ENCODE data around the gene CKAP4. TPM values are rescaled to one million over a fixed set of nuclear protein-coding genes. Genes with fewer than 3 reads are reported as not detected.

Gene CKAP4
- total RNA-seq, 1 experiment from 2014 or later, result 101 TPM

DNA sequence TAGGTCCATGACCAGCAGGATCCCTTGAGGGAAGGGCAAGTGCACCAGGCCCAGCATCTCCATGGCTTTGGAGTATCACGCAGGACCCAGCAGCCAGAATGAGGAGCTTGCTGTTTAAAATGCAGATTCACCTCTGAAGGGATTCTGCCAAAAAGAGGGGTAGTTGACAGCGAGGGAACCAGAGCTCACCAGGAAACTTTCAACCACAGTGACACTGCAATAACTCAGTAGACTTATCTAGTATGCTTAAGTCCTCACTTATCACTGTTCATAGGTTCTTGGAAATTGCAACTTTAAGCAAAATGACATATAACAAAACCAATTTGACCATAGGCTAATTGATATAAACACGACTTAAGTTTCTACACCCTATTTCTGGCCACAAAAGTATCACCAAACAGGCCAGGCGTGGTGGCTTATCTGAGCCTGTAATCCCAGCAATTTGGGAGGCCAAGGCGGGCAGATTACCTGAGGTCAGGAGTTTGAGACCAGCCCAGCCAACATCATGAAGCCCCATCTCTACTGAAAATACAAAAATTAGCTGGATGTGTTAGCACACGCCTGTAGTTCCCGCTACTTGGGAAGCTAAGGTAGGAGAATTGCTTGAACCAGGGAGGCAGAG lies 21.4 kb upstream of the CKAP4 start:
- intact Hi-C loops (cut with micrococcal nuclease), result no loop called here
- TF ChIP-seq, protein P1, sequence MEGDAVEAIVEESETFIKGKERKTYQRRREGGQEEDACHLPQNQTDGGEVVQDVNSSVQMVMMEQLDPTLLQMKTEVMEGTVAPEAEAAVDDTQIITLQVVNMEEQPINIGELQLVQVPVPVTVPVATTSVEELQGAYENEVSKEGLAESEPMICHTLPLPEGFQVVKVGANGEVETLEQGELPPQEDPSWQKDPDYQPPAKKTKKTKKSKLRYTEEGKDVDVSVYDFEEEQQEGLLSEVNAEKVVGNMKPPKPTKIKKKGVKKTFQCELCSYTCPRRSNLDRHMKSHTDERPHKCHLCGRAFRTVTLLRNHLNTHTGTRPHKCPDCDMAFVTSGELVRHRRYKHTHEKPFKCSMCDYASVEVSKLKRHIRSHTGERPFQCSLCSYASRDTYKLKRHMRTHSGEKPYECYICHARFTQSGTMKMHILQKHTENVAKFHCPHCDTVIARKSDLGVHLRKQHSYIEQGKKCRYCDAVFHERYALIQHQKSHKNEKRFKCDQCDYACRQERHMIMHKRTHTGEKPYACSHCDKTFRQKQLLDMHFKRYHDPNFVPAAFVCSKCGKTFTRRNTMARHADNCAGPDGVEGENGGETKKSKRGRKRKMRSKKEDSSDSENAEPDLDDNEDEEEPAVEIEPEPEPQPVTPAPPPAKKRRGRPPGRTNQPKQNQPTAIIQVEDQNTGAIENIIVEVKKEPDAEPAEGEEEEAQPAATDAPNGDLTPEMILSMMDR (IDR thresholded peaks at IDR 0.05; ENCODE audit: unreplicated experiment), result no peak
- no peaks in the 10 kb centered on the region for H3K27me3 Mint-ChIP-seq (ENCODE audit: insufficient read depth, unreplicated experiment)
- ChIA-PET CTCF (interaction anchor here (0.9 to 4.8 kb wide), 4 partner anchors 8 to 76 kb away, joined by 3 to 34 read pairs (median 4); no protein-coding TSS in a partner anchor), POLR2A (no interaction called here)
- no peak overlapping the region for H3K4me3 Mint-ChIP-seq (ENCODE audit: unreplicated experiment)
- H3K27ac Mint-ChIP-seq (ENCODE audit: low read depth, unreplicated experiment), result no peak overlapping the region
- no peaks in the 10 kb centered on the region for H3K36me3 Mint-ChIP-seq (ENCODE audit: insufficient read depth, unreplicated experiment)
- DNase-seq (ENCODE audit: unreplicated experiment), result no peak
- no peaks in the 10 kb centered on the region for H3K9me3 Mint-ChIP-seq (ENCODE audit: unreplicated experiment)
- no peaks in the 10 kb centered on the region for H3K4me1 Mint-ChIP-seq (ENCODE audit: insufficient read depth, unreplicated experiment)
- BruUV-seq (replicated peaks), result no TSS peak

DNA sequence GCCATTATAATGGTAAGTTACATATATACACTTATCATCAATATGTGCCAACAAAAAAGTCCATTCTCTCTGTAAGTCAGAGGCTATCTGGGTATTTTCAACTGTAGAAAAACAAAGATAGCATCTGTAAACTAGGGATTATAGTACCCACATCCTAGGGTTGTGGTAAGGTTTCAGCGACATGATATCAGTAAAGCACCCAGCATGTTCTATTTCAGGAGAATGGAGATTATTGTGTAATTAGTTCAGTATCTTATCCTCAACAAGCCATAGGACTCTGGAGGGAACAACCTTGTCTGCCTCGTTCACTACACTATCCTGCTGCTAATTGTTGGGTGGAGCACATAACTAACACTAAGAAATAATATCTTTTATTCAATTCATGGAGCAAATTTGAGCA lies 19.7 kb upstream of the CKAP4 start:
- H3K27me3 Mint-ChIP-seq (ENCODE audit: insufficient read depth, unreplicated experiment), result no peaks in the 10 kb centered on the region
- TF ChIP-seq, protein P1 (IDR thresholded peaks at IDR 0.05; ENCODE audit: unreplicated experiment), result no peak
- H3K9me3 Mint-ChIP-seq (ENCODE audit: unreplicated experiment), result no peaks in the 10 kb centered on the region
- H3K27ac Mint-ChIP-seq (ENCODE audit: low read depth, unreplicated experiment), result no peak overlapping the region
- H3K4me1 Mint-ChIP-seq (ENCODE audit: insufficient read depth, unreplicated experiment), result no peaks in the 10 kb centered on the region
- POLR2A ChIA-PET, result no interaction called here
- no TSS peak for BruUV-seq (replicated peaks)
- CTCF ChIA-PET, result interaction anchor here (1.6 kb wide), 1 partner anchor 11 kb away, joined by 4 read pairs; no protein-coding TSS in a partner anchor
- DNase-seq (ENCODE audit: unreplicated experiment), result no peak
- no peaks in the 10 kb centered on the region for H3K36me3 Mint-ChIP-seq (ENCODE audit: insufficient read depth, unreplicated experiment)
- intact Hi-C loops (cut with micrococcal nuclease), result no loop called here
- H3K4me3 Mint-ChIP-seq (ENCODE audit: unreplicated experiment), result no peak overlapping the region

DNA sequence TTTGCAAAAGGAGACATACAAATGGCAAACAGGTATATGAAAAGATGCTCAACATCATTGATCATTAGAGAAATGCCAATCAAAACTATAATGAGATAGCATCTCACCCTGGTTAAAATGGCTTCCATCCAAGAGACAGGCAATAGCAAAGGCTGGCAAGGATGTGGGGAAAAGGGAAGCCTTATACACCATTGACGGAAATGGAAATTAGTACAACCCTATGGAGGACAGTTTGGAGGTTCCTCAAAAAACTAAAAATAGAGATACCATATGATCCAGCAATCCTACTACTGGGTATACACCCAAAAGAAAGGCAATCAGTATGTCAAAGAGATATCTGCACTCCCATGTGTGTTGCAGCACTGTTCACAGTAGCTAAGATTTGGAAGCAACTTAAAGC lies 17.3 kb upstream of the CKAP4 start:
- CTCF ChIA-PET, result interaction anchor here (0.7 kb wide), 1 partner anchor 18 kb away, joined by 3 read pairs; no protein-coding TSS in a partner anchor
- Mint-ChIP-seq H3K4me1 (ENCODE audit: insufficient read depth, unreplicated experiment) (no peaks in the 10 kb centered on the region), H3K36me3 (ENCODE audit: insufficient read depth, unreplicated experiment) (no peaks in the 10 kb centered on the region), H3K4me3 (ENCODE audit: unreplicated experiment) (no peak overlapping the region), H3K27ac (ENCODE audit: low read depth, unreplicated experiment) (no peak overlapping the region), H3K9me3 (ENCODE audit: unreplicated experiment) (no peaks in the 10 kb centered on the region), H3K27me3 (ENCODE audit: insufficient read depth, unreplicated experiment) (no peaks in the 10 kb centered on the region)
- no TSS peak for BruUV-seq (replicated peaks)
- TF ChIP-seq, protein P1 (IDR thresholded peaks at IDR 0.05; ENCODE audit: unreplicated experiment), result no peak
- intact Hi-C loops (cut with micrococcal nuclease), result no loop called here
- POLR2A ChIA-PET, result no interaction called here
- no peak for DNase-seq (ENCODE audit: unreplicated experiment)

DNA sequence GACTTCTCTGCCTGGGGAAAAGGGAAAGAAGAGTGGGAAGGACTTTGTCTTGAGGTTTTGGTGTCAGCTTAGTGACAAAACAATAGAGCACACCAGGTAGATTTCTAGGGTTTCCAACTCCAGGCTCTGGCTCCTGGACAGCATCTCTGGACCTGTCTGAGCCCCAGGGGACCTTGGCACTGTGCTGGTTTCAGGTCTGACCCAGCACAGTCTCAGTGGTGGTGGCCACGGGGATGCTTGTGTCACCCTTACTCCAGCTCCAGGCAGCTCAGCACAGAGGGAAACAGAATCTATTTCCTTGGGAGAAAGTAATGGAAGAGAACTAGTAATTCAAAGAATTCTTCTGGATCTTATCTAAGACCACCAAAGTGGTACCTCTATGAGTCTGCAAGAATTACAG lies 11.1 kb upstream of the CKAP4 start:
- POLR2A ChIA-PET, result no interaction called here
- no peak for DNase-seq (ENCODE audit: unreplicated experiment)
- BruUV-seq (replicated peaks), result no TSS peak
- Mint-ChIP-seq H3K36me3 (ENCODE audit: insufficient read depth, unreplicated experiment) (no peaks in the 10 kb centered on the region), H3K9me3 (ENCODE audit: unreplicated experiment) (no peaks in the 10 kb centered on the region), H3K4me1 (ENCODE audit: insufficient read depth, unreplicated experiment) (no peaks in the 10 kb centered on the region), H3K4me3 (ENCODE audit: unreplicated experiment) (no peak overlapping the region), H3K27ac (ENCODE audit: low read depth, unreplicated experiment) (no peak overlapping the region), H3K27me3 (ENCODE audit: insufficient read depth, unreplicated experiment) (no peaks in the 10 kb centered on the region)
- TF ChIP-seq, protein P1 (IDR thresholded peaks at IDR 0.05; ENCODE audit: unreplicated experiment), result no peak
- CTCF ChIA-PET, result interaction anchor here (0.6 to 2.2 kb wide), 4 partner anchors 10 to 98 kb away, joined by 3 to 6 read pairs (median 4); partner anchors contain the start of gene POLR3B
- intact Hi-C loops (cut with micrococcal nuclease), result no loop called here
